Lower leg skin (tissue), 3 donors: Measurements from ENCODE around the gene PLA2G2F.

Experiments
- POLR2A ChIP-seq, 2 donors: fragments of 450-650 bp; IDR thresholded peaks; one replicate each; pipeline ENCODE4 v1.6.1; 2016 to 2017; ENCODE audit warnings: antibody characterized with exemption in 2 of 2, mild to moderate bottlenecking in 1 of 2, moderate library complexity in 1 of 2
- TF ChIP-seq, protein P1 (sequence below), 3 donors: fragments of 450-650 bp; IDR thresholded peaks; one replicate each; pipeline ENCODE4 v1.5.1; 2016; ENCODE audit warnings: antibody characterized with exemption in 3 of 3, mild to moderate bottlenecking in 3 of 3, moderate library complexity in 2 of 3

DNA sequence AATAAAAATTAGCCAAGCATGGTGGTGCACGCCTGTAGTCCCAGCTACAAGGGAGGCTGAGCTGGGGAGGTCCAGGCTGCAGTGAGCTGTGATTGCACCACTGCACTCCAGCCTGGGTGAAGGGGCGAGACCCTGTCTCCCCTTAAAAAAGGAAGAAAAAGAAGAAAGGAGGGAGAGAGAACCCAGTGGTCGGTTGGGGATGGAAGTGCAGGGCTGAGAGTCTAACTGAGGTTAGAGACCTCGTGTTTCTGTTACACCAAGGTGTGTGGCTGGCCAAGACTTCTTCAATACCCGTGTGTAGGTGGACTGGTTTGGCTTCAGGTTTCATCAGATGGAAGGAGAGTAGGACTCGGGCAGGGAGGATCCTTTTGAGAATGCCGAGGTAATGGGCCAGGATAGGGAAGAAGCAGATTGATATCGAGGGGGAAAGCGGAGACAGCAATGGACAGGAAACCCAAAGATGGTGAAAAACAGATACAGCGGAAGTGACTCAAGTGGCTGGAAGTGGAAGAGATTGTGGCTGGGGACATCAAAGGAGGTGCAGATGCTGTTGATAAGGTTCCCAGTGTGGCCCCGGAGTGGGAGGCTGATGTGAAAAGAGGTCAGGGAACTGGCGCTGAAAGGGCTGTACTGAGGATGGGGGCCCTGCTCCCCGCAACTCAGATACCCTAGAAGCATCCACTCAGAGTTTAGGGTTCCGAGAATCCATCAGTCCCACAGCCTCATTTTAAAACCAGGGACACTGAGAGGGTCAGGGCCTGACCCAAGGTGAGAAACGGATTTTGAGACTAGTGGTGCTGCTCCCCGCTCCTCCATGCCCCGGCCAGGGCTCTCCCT lies 46.1 kb downstream of the PLA2G2F start:
- TF ChIP-seq, protein P1, sequence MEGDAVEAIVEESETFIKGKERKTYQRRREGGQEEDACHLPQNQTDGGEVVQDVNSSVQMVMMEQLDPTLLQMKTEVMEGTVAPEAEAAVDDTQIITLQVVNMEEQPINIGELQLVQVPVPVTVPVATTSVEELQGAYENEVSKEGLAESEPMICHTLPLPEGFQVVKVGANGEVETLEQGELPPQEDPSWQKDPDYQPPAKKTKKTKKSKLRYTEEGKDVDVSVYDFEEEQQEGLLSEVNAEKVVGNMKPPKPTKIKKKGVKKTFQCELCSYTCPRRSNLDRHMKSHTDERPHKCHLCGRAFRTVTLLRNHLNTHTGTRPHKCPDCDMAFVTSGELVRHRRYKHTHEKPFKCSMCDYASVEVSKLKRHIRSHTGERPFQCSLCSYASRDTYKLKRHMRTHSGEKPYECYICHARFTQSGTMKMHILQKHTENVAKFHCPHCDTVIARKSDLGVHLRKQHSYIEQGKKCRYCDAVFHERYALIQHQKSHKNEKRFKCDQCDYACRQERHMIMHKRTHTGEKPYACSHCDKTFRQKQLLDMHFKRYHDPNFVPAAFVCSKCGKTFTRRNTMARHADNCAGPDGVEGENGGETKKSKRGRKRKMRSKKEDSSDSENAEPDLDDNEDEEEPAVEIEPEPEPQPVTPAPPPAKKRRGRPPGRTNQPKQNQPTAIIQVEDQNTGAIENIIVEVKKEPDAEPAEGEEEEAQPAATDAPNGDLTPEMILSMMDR (IDR thresholded peaks at IDR 0.05): no peak
- TF ChIP-seq POLR2A (IDR thresholded peaks at IDR 0.05): no peak
